ENCODE measurements around the gene OTUD6A.

Gene OTUD6A, protein sequence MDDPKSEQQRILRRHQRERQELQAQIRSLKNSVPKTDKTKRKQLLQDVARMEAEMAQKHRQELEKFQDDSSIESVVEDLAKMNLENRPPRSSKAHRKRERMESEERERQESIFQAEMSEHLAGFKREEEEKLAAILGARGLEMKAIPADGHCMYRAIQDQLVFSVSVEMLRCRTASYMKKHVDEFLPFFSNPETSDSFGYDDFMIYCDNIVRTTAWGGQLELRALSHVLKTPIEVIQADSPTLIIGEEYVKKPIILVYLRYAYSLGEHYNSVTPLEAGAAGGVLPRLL

DNA sequence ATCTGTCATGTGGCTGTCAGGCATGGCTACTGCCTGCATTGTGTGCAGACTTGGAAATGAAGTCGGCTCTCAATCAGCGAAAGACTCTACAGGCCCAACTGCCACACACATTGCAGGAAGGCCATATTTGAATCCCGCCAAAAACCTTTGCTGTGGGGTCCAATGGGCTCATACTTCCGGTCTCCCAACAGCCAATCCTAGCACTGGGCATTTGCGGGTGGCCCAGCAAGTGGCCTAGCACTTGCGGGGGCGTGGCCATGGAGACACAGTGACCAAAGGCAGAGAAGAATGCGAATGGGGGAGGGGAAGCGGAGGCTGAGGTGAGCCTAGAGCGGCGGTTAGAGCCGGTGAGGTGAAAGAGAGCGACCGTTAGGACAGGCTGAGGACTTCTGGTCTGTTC lies at the start of gene OTUD6A:
OTUD6A (plus strand) TSS at position 382 of the 400 bp plus-strand sequence. CDS start 68 bp downstream, outside the sequence.
- DNase-seq, result no peak

DNA sequence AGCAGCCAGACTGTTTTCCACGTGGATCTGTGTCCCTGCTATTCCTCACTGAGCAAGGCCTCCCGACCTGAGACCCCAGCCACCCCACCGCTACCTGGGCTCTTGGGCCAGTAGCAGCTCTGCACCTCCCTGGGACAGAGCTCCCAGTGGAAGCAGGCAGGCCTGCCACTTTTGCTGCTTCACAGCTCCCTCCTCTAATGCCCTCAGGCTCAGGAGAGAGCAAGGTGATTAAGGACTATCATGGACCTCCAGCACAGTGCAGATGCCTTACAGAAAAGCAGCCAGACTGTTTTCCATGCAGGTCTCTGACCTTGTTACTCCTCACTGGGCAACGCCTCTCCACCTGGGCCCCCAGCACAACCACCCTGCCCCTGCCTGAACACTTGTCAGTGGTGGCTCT lies 49.5 kb upstream of the OTUD6A start:
- DNase-seq, result no peak

DNA sequence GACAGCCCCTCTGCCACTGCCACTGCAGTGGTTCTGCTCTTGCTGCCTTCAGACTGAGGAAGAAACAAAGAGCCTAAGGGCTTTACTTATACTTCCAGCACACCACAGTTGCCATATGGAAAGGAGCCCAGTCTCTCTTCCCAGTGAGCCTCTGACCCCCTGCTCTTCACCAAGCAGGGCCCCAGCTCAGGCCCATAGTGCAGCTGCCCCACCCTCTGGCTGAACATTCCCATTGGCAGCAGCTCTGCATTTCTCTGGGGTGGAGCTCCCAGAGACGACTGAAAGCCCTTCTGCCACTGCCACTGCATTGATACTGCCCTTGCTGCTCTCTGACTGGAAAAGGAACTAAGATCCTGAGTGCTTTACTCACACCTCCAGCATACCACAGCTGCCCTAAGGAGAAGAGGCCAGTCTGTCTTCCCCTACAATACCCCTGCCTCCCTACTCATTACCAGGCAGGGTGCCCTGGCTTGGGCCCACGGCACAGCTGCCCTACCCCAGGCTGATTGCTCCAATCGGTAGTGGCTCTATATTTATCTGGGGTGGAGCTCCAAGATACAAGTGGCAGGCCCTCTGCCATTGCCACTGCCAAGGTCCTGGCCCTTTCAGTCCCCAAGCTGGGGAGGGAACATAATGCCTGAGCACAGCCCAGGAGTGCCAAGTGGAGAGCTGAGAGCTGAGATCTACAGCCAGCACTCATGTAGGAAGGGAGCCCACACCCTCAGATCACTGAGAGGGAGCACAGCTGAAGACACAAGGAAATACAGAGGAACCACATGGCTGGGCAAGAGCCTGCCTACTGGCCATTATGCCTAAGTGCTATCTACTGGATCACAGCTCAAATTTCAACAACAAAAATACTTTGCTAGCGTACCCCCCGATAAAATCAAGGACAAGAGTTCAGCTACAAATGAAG lies 48.5 kb upstream of the OTUD6A start:
- no peak for DNase-seq

DNA sequence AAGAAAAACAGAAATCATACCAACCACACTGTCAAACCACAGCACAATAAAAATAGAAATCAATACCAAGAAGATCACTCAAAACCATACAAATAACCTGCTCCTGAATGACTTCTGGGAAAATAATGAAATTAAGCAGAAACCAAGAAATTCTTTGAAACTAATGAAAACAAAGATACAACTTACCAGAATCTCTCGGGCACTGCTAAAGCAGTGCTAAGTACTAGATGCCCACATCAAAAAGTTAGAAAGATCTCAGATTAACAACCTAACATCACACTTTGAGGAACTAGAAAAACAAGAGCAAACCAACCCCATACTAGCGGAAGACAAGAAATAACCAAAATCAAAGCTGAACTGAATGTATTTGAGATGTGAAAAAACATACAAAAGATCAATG lies 45.7 kb upstream of the OTUD6A start:
- DNase-seq, result no peak

DNA sequence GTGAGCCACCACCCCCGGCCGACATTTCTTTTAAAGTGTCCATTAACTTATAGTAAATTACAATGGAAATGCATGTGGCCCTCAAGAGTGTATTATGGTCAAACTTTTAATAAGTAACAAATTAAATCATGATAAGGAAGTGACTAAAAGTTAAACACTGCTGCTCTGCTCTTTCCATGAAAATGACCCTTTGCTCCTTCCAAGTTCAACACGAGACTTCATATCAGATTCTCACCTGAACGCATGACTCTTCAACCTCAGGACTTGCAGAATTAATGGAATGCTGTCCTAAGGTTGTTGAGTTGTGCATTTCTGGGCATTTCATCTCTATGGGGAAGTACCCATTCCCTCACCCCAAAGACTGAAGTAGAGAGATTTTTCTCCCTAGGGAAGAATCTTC lies 39.6 kb upstream of the OTUD6A start:
- DNase-seq, result no peak

DNA sequence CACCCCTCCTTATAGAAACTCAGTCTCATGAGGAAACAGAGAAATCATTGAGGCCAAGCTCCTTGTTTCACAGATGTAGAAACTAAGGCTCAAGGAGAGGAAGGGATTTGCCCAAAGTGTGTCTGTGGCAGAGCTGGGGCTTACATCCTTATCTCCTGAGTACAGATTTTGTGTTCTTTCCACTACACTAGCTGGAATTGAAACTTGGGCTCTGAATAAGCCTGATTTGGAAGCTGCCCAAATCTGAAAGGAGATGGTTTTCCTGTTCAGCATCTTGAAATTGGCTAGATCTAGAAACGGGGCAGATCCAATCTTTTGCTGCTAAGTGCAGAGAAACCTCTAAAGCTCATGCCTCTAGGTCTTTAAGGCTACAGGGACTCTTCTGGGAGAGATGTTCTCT lies 36.8 kb upstream of the OTUD6A start:
- no peak for DNase-seq

DNA sequence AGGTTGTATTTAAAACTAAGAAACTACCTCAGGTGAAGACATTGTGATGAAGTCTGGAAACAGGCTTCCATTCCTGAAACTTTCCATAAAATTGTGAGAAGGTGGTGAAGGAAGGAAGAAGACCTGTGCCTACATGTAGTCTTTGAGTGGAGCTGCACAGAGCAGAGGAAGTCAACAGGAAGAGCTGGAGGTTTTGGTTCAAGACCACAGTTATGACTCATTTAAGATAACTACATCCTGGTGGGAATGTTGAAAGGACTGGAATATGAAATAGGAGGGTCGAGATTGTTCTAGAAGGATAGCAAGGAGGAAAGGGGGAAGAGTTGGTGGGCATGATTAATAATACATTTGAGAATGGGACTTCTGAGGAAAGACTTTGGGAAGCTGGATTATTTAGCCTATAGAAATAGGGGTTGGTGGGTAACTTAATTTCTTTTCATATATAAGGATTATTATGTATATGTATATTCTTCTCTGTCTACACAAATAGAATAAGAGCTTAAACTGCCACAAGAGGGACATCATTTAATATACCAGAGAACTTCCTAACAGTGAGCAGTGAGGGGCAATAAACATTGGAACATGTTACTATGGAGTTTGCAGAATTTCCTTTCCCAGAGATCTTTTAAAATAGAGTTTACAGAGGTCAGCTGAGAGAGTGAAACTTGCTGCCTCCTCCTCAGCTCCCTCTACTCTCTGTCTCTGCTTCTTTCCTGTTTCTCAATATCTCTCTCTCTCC lies 36.0 kb upstream of the OTUD6A start:
- no peak for DNase-seq

DNA sequence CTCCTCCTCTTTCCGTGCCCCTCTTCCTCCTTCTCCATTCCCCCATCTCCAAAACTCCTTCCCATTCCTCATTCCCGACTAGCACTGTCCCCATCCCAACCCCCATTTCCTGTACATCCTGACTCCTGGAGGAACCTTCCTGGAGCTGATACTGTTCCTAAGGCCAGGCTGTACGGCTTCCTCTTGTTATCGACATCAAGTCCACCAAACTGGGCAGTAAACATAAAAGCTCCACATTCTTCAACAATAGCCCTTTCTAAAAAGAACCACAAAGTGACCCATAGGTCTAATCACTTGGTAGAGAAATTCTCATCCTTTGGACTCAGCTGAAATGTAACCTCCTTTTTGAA lies 35.4 kb upstream of the OTUD6A start:
- no peak for DNase-seq

DNA sequence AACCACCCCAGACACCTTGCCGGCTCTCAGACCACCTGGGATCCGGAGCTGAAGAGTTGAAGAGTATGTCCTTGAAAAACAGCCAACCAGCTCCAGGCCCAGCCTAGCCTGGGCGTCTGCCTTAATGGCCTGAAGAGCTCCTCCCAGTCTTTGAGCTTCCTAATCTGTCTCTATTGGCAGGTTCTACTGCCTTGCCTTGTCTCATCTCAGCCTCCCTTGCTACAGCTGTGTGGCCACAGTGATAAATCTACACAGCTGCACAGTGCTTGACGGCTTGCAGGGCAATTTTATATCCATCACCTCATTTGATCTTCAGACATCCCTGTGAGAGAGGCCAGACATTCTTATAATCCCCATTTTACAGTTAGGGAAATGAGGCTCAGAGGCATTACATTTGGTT lies 32.4 kb upstream of the OTUD6A start:
- no peak for DNase-seq

DNA sequence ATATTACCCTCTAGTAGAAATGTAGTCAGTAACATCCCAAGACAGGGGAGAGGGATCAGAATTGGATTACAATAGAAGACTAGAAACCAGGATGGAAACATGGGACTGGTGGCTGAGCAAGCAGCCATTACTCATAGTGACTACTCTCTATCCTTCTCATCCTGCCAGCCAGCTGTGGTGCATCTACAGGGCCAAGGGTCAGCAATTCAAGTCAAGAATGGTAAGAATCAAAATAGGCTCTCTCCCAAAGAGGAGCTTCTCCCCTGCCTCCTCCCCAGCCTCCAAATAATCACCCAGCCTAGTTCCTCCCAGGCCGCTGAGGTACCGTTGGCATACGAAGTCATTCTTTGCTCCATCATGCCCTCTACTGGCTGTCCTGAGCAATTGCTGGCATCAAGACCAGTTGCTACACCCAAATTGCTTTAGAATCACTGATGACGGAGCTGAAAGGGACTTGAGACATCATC lies 31.9 kb upstream of the OTUD6A start:
- DNase-seq, result no peak

DNA sequence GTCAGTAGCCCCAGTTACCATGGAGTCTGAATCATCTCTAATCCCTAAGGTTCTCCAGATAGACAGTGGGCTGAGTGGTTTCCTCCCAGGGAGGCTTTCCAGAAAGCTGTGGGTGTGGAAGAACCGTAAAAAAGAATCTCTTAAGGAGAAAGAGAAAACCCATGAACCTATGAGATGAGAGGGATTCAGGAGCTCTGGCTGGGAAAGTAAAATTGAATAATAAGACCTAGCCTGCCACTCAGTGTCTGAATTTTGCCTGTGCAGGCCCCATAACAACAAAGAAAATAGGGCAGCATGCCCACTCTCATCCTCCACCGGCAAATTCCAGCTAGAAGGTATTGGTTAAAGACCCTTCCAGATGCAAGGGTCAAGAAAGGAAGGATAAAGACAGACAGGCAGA lies 29.5 kb upstream of the OTUD6A start:
- DNase-seq, result no peak

DNA sequence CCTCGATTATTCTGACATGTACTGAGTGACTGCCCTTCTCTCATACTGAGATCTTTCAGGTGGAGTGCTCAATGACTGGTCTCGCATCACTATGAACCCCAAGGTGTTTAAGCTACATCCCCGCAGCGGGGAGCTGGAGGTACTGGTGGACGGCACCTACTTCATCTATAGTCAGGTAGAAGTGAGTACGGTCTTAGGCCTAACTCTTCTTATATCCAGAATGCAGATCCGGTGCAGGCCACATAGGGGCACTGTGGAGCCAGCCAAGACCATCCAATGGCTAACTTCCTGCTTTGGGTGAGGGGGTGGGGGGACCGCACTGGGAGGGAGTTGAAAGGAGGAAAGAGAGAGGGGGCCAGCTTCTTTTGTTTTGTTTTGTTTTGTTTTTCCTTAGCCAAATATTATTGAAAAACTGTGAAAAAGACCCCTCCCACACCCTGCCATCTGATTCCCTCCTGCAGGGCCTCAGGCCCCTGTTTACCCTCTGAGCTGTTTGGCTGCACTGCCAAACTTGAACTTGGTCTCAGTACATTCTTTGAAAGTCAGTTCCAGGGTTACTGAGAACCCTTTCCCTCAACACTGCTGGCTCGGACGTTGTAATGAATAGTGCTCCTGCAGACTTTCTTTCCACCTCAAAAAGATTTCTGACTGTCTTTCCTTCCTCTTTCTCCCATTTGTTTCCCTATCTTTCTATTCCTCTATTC lies 28.8 kb upstream of the OTUD6A start:
- no peak for DNase-seq

DNA sequence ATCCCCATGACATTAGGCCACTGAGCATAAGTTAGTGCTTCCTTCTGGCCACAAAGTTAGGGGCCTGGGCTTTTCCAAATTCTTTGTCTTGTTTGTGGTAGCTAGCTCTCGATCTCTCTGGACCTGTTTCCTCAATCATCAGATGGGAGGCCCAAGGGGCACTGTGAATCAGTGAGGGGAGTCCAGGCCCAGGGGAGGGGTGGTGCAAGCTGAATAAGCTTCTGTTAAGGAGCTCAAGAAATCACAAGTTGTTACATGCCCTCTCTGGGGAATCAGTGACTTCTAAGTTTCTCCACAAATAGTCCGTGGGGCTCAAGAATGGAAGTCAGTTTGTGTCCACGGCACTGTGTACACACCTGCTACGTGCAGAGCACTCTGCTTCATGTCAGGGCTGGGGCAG lies 27.6 kb upstream of the OTUD6A start:
- no peak for DNase-seq

DNA sequence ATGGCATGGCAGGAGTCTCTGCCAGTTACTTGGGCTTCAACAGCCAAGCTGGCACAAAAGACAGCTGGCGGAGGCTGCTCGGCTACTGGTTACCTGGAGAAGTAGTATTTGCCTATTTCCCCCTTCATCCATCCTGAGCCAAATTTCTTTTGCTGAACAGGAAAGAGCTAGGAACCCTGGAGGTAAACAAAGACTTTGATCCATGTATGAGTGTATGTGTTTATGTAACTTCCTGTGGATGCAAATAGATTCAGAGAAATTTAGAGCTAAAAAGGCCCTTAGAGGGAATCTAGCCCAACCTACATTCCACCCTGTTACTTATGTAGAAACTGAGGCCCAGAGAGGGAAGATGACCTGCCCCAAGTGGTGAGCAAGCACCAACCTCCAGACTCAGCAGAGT lies 23.7 kb upstream of the OTUD6A start:
- DNase-seq, result no peak

DNA sequence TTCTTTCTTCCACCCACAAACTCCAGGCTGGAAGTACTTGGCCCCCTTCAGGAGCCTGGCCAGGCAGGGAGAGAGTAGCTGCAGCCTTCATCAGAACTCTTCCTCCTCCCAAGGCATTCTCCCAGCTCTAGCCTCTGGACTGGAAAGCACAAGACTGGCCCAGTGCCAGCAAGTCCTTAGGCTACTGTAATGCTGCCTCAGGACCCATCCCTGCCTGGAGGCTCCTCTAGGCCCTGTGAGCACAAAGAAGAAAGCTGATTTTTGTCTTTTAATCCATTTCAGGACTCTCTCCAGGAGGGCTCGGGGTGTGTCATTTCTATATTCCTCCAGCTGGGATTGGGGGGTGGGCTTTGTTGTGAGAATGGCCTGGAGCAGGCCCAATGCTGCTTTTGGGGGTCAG lies 23.3 kb upstream of the OTUD6A start:
- no peak for DNase-seq

DNA sequence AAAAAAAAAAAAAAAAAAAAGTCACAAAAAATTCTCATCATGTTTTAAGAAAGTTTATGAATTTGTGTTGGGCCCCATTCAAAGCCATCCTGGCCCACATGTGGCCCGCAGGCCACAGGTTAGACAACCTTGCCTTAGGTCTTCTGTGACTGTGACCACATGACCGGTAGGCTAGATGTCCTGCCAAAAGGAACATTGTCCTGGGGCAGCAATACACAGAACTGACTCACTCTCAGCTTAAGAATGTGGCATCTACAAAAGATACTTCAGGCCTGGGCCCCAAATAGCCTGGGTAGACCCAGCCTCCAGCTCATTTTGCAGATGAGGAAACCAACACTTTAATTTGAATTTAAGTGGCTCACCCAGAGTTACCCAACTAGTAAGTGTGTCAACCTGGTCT lies 22.5 kb upstream of the OTUD6A start:
- no peak for DNase-seq

DNA sequence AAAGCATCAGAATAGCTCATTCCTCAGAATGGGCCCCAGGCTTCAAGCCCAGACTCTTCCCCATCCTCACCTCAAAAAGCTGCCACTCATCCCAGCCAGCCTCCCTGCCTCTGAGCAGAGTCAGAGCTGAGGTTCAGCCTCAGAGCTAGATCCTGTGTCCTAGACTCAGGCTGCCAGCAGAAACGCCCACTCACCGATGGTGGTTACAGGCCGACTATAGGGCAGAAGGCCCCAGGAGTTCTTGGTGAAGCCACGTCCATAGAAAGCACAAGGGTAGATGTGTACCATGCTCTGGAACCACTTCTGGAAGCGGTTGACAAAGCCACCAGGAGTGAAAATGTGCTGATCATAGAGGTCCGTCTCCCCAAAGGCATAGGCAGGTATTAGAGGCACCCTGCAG lies 20.3 kb upstream of the OTUD6A start:
- DNase-seq, result no peak

DNA sequence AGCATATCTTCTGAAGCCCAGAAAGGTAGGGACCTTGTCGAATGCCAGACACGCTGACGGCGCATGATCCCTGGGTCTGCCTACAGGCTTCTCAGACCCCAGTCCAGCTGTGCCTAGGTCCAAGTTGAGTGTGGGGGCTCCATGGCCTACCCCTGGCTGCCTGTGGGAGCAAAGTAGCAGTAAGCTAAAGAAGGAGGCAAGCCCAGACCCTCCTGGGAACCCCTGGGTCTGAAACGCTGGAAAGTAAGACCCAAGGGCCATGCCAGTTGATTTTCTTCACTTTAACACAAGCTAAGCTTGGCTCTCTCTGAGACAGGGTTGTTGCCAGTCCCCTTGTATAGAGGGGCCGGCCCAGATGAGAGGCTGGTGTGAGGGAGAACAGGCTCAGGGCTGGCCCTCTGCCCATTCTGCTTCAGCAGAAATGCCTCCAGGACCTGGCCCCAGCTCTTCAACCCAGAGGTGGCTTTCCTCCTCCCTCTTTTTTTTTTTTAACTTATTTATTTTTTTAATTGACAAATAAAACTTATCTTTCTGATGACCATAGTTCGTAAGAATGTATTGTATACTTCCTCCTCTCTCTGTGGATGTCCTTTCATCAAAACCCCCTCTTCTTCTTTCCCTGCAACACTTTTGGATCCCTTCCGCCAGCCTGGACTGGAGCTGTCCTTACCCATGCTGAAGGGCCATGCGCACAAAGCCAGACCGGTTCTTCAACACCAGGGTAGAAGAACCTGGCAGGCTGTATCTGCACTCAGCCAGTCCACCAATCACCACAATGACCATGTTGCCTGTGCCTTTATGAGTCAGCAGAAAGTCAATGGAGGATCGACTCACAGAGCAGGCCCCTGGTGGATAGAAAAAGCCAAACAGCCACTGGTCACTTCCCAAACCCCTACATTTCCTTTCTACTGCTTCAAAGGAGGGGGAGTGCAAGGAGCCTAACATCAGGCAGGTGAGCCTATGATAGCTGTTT lies 19.6 kb upstream of the OTUD6A start:
- DNase-seq, result no peak

DNA sequence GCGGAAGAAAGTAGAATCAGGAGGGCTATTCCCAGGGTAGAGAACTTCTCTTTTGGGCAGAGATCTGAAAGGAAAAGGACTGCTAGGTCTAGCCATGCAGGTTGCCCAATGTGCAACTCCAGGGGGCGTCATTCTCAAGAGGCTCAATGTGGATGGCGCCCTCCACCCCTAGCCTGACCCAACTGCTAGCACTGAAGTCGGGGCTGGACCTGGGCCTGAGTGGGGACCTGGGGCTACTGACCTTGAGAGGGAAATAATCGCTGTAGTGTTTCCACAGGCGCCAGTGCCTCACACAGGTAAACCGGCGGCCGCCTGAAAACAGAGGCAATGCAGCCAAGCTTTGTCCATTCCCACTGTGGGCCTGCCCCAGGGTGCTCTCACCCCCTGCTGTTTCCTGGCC lies 18.6 kb upstream of the OTUD6A start:
- no peak for DNase-seq

DNA sequence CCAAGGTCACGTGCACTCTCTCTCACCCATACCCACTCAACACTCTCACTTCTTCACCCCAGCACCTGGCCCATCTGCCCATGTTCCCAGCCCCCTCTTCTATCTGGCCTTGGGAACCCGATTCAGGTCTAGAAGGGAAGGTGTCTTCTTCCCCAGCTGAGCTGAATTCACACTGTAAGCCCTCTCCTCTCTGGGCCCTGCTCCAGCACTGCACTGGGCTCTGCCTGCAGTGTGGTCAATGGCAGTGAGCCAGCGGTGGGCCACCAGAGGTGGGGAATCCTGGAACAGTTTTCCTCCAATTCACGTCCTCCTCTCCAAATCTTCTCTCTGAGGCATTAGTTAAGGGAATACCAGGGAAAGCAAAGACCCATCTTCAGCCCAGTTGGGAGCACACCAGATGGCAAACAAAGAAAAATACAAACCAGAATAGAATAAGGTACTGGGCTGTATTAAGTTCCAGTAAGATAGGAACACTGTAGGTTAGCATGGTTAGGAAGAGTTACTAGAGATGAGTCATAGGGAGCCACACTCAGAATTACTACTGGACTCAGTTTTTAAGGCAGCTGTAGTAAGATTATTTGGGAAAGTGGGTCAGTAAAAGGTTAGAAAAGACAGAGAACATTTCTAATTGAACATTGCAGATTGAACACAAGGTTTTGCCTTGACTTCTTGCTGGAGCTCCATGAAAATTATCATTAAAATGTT lies 17.6 kb upstream of the OTUD6A start:
- no peak for DNase-seq

DNA sequence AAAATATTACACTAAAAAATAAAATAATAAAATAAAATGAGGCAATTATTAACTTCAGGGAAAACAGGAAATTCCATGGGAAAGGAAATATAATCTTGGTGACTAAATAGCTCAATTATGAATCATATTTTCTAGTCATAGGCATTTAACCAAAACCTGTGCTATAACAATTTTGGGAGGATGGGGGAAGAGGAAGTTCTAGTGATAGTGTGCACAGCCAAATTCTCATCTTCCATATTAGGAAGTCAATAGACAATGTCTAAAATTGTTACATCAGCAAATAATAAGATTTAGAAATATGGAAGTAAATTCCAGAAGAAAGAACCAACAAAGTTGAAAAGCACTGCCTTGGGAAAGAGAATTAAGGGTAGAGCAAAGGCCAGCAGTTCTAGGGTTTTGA lies 15.3 kb upstream of the OTUD6A start:
- DNase-seq, result no peak
